K562 (cell line): ENCODE data around the gene KCP. TPM values are rescaled to one million over a fixed set of nuclear protein-coding genes. Genes with fewer than 3 reads are reported as not detected.

Experiments used
- DNMT1 ChIP-seq: fragments of 450-650 bp; IDR thresholded peaks from 2 replicates; pipeline ENCODE4 v1.6.1; 2016; ENCODE audit warnings: antibody characterized with exemption, mild to moderate bottlenecking
- E2F1 ChIP-seq: sonication (generic); formaldehyde crosslinking; IDR thresholded peaks from 2 replicates; pipeline ENCODE4 v1.8.1; 2023; ENCODE audit warnings: mild to moderate bottlenecking, missing genetic modification reagents, moderate library complexity
- E2F4 ChIP-seq: sonication (generic); formaldehyde crosslinking; IDR thresholded peaks from 2 replicates; pipeline ENCODE4 v1.8.0; 2022; ENCODE audit warnings: mild to moderate bottlenecking, low read depth, missing genetic modification reagents
- HDAC2 ChIP-seq: fragments of 450-650 bp; IDR thresholded peaks from 2 replicates; pipeline ENCODE4 v1.6.1; 2016; ENCODE audit warnings: mild to moderate bottlenecking
- KAT7 ChIP-seq: sonication (generic); formaldehyde crosslinking; IDR thresholded peaks from 2 replicates; pipeline ENCODE4 v1.8.0; 2022; ENCODE audit warnings: missing genetic modification reagents, mild to moderate bottlenecking, borderline replicate concordance
- KDM5B ChIP-seq: fragments of 200-600 bp; sonication (generic); IDR thresholded peaks from 2 replicates; pipeline ENCODE4 v1.6.1; 2012; ENCODE audit warnings: low read depth, mild to moderate bottlenecking, moderate library complexity, low read length, control low read depth, inconsistent platforms; ENCODE audit not compliant: insufficient replicate concordance
- MCM5 ChIP-seq: fragments of 450-650 bp; IDR thresholded peaks from 2 replicates; pipeline ENCODE4 v1.6.1; 2016; ENCODE audit warnings: low read depth
- MCM7 ChIP-seq, 2 experiments: fragments of 450-650 bp; IDR thresholded peaks; 2 replicates each; pipeline ENCODE4 v1.6.1; 2016 to 2018
- NFIC ChIP-seq: fragments of 450-650 bp; IDR thresholded peaks from 2 replicates; pipeline ENCODE4 v1.6.1; 2017; ENCODE audit warnings: mild to moderate bottlenecking, inconsistent platforms
- PTBP1 ChIP-seq: fragments of 200-400 bp; formaldehyde crosslinking; IDR thresholded peaks from 2 replicates; pipeline ENCODE4 v1.6.1; 2017; ENCODE audit warnings: low read depth, low read length
- PTRF ChIP-seq: fragments of 450-650 bp; IDR thresholded peaks from 2 replicates; pipeline ENCODE4 v1.6.1; 2016; ENCODE audit warnings: mild to moderate bottlenecking, missing genetic modification characterization, missing compliant biosample characterization
- RBM22 ChIP-seq: fragments of 200-400 bp; formaldehyde crosslinking; IDR thresholded peaks from 2 replicates; pipeline ENCODE4 v1.6.1; 2018; ENCODE audit warnings: low read length, low read depth; ENCODE audit not compliant: poor library complexity, severe bottlenecking
- TFAM ChIP-seq: fragments of 250-450 bp; sonication (Bioruptor Pico); conservative IDR thresholded peaks from 2 replicates; pipeline ENCODE4 v1.5.0; 2021; ENCODE audit warnings: mild to moderate bottlenecking, moderate library complexity
- TRIM28 ChIP-seq: fragments of 450-650 bp; IDR thresholded peaks from 2 replicates; pipeline ENCODE4 v1.6.1; 2017
- U2AF2 ChIP-seq: fragments of 200-400 bp; formaldehyde crosslinking; optimal IDR thresholded peaks from 2 replicates; pipeline ENCODE3; 2017; ENCODE audit warnings: low read depth, mild to moderate bottlenecking, low read length
- ZBTB5 ChIP-seq: fragments of 450-650 bp; IDR thresholded peaks from 2 replicates; pipeline ENCODE4 v1.6.1; 2017; ENCODE audit warnings: antibody characterized with exemption
- ZHX1 ChIP-seq: fragments of 150-350 bp; conservative IDR thresholded peaks from 2 replicates; pipeline ENCODE4 v1.6.1; 2014; ENCODE audit warnings: low read length
- ZNF12 ChIP-seq: sonication (generic); formaldehyde crosslinking; IDR thresholded peaks from 2 replicates; pipeline ENCODE4 v1.4.0; 2020; ENCODE audit warnings: mild to moderate bottlenecking, missing genetic modification reagents
- ZNF280A ChIP-seq: fragments of 450-650 bp; IDR thresholded peaks from 2 replicates; pipeline ENCODE4 v1.6.1; 2018; ENCODE audit warnings: mild to moderate bottlenecking, low read depth; ENCODE audit not compliant: partially characterized antibody
- ZNF561 ChIP-seq: fragments of 450-650 bp; formaldehyde crosslinking; conservative IDR thresholded peaks from 2 replicates; pipeline ENCODE4 v1.4.0; 2020; ENCODE audit warnings: mild to moderate bottlenecking, moderate library complexity
- polyA plus RNA-seq, 8 experiments: library from polyadenylated mRNA; depleted of rRNA in 4 of 8; stranded (reverse) in 5 of 8; unstranded in 3 of 8; fragments of >200 nt; fragmentation: Nextera tagmentation in 2 of 8; fragmentation: Illumina TruSeq in 1 of 8; extraction: Ambion mirVana in 2 of 8; extraction: Trizol in 1 of 8; gene quantifications; 2 replicates each; pipeline versions ENCODE4 v1.2.1 to v1.2.3, GENCODE V29; 2011 to 2014; ENCODE audit warnings: inconsistent platforms in 1 of 8, missing spikeins in 1 of 8
- total RNA-seq, 7 experiments: library from RNA; depleted of rRNA in 6 of 7; stranded (reverse); fragments of >200 nt in 6 of 7; fragmentation: Illumina TruSeq in 2 of 7; extraction: Trizol in 2 of 7; gene quantifications; 2 replicates each; pipeline versions ENCODE4 v1.2.1 to v1.2.3, GENCODE V29; 2011 to 2021; ENCODE audit warnings: low replicate concordance in 1 of 7

KCP gene
- total and polyA plus RNA-seq, 9 of the 15 experiments (the other 6 are each of a cell fraction or from before 2014, with no cell fraction given), result 0.06 to 0.17 (median 0.12) TPM; not detected in 3

- TF ChIP-seq E2F4 (CRISPR knock-in tag), result no peak
- no peak for TF ChIP-seq U2AF2
- peak; percentile 98 for TF ChIP-seq HDAC2
- TF ChIP-seq PTBP1, result no peak
- TF ChIP-seq ZNF280A, result no peak
- peak; percentile 89 for TF ChIP-seq NFIC
- TF ChIP-seq ZBTB5, result no peak
- no peak for TF ChIP-seq ZHX1
- TF ChIP-seq TFAM, result no peak
- no peak for TF ChIP-seq KAT7 (CRISPR knock-in tag)
- peak; percentile 81; the same call in 1 of the 2 replicates for TF ChIP-seq TRIM28
- TF ChIP-seq KDM5B, result peak; percentile 36
- no peak for TF ChIP-seq MCM5
- TF ChIP-seq RBM22, result no peak
- TF ChIP-seq ZNF561, result no peak
- no peak for TF ChIP-seq ZNF12
- TF ChIP-seq PTRF, result no peak
- peak; percentile 9 for TF ChIP-seq E2F1 (CRISPR knock-in tag)
- TF ChIP-seq MCM7 (IDR thresholded peaks at IDR 0.05), result no peak; a peak in 1 of 4 replicates
- peak; percentile 93 for TF ChIP-seq DNMT1
Observed at GRCh38 chr7:128860158-128861073, 50.1 kb downstream of the KCP start (continued).
